GM03348 (cell line): ENCODE results near the gene MYLK2.
"Not testable (repeated sequence)": the region's sequence is repeated elsewhere in the genome, so short reads cannot be mapped to it uniquely, and the experiment has no call there.

Experiments
- DNase-seq: peaks from one replicate; pipeline ENCODE4 v3.0.0; 2012; ENCODE audit warnings: low spot score

The MYLK2 gene

DNA sequence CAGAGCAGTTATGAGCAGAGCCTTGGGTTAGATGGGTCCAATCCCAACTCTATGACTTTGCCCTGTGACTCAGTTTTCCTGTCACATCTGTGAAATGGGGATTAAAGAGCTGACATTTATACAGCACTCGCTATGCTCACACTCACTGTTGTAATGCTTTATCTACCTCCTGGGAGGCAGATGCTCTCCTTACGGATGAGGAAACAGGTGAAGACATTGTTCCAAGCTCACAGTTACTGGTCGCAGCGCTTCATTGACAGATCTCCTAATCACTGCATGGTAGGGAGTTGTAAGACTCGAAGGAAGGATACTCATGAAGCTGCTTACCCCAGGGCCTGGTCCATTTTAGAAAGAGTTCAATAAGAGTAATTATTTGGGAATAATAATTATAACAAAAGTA, 2.9 kb upstream of the MYLK2 start:
- no peak for DNase-seq

DNA sequence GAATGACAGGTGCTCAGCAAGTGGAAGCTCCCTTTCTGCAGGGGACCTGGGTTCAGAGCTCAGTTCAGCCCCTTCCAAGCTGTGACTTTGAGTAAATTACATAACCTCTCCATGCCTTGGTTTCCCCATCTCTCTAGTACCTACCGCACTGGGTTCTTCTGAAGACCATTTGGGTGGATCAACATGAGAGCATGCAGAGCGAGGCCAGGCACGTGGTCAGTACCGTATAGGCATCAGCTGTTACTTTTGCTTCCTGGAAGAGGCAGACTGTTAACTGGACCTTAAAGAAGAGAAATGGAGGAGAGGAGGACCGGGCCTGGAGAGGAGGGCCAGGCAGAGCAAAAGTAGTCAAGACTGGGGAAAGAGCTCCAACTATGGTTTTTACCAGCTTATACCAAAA, 1.7 kb upstream of the MYLK2 start:
- no peak for DNase-seq

DNA sequence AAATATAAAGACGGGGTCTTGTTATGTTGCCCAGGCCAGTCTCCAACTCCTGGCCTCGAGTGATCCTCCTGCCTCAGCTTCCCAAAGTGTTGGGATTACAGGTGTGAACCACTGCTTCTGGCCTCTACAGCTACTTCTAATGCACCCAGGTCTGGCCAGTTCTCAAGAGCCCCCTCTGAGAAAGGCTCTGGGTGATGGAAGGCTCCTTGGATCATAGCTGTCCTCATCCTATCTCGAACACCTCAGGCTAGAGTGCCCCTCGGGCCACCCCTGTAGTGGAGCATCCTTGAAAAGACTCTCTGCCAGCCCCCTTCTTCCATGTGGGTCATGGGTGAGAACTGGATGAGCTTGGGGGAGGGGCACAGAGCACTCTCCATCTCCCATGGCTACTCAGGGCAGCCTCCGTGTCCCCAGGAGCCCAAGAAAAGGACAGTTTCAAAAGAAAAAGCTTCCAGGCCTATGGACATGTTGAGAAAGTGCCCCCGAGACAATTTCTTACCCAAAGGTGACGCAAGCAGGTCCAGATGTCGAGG, 714 bp upstream of the MYLK2 start:
- no peak for DNase-seq

DNA sequence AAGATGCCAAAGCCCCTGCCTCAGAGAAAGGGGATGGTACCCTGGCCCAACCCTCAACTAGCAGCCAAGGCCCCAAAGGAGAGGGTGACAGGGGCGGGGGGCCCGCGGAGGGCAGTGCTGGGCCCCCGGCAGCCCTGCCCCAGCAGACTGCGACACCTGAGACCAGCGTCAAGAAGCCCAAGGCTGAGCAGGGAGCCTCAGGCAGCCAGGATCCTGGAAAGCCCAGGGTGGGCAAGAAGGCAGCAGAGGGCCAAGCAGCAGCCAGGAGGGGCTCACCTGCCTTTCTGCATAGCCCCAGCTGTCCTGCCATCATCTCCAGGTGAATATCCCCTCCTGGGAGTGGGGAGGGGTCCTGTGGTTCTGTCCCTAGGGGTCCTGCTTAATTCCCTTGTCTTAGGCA, 1.1 kb downstream of the MYLK2 start:
- DNase-seq = no peak

DNA sequence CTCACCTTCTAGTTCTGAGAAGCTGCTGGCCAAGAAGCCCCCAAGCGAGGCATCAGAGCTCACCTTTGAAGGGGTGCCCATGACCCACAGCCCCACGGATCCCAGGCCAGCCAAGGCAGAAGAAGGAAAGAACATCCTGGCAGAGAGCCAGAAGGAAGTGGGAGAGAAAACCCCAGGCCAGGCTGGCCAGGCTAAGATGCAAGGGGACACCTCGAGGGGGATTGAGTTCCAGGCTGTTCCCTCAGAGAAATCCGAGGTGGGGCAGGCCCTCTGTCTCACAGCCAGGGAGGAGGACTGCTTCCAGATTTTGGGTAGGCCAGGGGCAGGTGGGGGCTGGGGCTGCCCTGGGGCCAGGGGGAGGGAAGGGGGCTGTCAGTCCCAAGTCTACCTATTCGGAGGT, 2.3 kb downstream of the MYLK2 start:
- no peak for DNase-seq

DNA sequence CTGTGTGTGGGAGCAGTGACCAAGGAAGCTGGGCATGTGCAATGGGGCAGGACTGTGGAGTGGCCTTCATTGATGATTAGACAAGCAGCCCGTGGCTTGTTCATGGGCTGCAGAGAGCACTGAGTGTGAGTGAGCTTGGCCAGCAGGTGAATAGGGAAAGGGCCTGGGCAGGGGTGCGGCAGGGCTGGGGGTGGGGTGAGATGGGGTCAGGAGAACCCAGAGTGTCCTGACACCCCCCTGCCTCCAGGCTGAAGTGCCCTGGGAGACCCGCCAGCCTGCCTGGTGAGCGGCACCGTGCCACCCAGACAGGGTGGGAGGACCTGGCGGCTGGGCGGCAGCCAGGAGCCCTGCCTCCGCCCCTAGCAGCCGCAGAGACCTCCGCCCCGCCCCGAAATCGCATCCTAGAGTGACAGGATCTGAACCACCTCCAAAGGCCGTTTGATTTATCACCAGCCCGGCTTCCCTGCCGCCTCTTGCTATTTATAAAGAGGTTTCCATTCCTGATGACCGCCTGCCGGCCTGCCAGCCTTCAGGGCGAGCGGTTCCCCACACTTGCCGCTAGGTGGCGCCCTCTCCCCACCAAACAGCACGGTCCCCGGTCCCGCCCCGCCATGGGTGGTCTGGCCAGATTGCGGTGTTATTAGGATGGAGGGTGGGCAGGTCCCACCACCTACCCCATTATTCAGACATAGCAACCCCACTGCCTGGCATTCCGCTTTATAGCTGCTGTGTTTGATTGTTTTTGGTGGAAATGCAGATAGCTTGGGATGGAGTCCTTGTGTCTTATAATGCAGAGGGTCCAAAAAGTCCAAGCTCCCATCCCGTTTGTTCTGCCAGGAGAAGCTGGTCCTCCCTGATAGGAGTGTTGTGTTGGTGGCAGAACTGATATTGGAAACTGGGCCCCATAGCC, 3.5 kb downstream of the MYLK2 start:
- peak; percentile 94 for DNase-seq

DNA sequence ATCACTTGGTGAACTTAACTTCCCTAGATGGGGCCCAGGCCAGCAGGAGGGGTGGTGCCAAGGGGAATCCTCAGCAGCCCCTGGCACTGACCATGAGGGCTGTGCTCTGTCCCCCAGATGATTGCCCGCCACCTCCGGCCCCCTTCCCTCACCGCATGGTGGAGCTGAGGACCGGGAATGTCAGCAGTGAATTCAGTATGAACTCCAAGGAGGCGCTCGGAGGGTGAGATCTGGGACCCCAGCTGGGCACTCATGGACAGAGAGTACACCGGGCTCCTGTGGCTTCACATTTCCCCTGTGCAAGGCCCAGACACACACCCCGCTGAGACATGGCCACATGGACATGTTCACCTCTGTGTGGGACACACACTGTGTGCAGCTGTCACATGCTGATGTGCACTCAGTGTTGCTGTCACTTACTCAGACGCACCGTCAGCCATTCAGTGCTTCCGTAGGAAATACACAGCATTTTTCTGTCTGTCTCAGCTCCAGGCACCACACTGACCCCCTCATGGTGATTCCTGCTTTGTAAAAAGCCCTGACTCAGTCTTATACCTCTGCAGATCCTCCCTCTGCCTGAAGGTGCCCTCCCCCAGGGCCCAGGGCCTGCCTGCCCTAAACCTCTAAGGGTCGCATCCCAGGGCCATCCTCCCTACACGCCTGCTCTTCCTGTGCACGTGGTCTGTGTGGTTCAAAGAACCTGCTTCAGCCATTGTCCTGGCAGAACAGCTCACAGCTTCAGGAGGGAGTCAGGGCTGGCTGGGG, 4.4 kb downstream of the MYLK2 start:
- DNase-seq = no peak

DNA sequence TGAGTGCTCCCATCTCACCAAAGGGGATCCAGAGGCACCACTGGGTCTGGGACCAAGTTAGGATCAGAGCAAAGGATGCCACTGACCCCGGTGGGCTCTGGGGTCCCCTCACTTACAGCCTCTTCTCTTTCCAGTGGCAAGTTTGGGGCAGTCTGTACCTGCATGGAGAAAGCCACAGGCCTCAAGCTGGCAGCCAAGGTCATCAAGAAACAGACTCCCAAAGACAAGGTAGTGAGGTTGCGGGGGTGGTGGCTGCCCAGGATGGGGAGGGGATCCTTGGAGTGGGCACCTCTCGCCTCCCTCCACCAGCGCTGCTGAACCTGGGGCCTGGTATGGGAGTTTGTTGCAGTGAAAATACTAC, 4.9 kb downstream of the MYLK2 start:
- DNase-seq = no peak

DNA sequence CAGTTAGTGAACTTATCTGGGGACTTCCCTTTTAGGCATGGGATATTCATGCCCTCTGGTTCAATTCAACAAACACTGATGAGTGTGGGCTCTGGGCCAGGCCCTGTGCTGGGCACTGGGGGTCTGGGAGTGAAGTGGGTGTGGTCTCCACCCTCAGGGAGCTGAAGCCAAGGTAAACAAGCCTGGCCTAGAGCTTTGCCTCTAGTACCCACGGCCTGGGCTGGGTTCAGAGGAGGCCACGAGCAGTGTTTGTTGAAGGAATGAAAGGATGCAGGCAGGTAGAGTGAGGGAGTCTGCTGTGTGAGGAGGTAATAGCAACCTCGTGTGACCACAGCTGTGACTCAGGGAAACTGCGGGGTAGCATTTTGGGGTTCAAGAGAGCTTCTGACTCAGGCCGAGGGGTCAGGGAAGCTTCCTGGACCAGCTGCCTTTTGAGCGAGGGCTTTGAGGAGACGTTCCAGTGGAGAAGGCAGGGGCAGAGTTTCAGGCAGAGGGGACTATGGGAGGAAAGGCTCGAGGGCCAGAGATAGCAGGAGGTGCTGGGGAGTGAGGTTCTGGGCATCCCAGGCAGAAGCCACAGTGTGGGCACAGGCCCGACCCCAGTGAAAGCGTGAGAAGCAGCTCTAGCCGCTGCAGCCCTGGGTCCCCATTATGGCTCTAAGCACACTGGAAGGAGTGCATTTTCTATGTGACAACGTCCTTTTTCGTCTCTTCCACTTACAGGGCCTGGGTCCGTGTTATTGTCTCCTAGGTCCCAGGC, 5.6 kb downstream of the MYLK2 start:
- DNase-seq = no peak

DNA sequence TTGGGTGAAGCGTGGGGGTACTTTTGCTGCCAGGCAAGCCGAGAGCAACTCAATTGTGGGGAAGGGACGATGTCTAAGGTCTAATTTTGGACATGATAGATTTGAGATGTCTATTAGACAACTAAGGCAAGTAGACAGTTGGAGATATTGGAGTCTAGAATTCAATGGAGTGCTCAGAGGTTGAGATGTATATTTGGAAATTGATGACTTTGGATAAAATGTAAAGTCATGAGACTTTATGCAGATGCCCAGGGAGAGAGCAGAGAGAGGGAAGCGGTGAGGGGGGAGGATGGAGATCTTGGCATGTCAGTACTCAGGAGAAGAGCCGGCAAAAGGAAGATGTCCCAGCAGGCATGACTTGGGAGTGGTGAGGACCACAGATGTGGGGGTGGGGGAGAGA, 6.9 kb downstream of the MYLK2 start:
- DNase-seq = no peak

DNA sequence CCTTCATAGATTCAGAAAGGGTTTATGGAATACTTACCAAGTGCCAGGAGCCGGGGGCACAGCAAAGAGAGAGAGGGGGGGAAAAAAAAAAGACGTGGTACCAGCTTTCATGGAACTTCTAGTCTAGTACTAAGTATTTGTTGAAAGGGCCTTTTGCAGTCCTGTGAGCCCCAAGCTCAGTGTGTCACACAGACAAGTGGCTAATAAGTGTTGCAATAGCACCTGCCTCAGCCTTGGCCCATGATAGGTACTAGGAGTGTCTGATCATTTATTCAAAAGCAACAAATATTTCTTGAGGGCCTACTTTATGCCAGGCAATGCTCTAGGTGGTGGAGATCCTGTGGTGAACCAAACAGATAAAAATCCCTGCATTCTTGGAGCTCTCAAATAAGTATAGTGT, 7.9 kb downstream of the MYLK2 start:
- no peak for DNase-seq

DNA sequence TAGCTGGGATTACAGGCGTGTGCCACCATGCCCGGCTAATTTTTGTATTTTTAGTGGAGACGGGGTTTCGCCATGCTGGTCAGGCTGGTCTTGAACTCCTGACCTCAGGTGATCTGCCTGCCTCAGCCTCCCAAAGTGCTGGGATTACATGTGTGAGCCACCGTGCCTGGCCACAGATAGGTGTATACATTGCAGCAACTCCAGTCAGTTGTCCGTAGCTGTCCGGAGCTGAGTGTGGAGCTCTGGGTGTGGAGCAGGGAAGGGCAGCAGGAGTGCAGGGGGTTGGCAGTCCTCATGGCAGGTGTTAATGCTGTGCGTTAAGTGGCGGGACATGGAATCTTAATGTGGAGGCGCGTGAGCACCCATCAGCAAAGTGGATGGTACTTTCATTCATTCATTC, 8.9 kb downstream of the MYLK2 start:
- DNase-seq = not testable (repeated sequence)

DNA sequence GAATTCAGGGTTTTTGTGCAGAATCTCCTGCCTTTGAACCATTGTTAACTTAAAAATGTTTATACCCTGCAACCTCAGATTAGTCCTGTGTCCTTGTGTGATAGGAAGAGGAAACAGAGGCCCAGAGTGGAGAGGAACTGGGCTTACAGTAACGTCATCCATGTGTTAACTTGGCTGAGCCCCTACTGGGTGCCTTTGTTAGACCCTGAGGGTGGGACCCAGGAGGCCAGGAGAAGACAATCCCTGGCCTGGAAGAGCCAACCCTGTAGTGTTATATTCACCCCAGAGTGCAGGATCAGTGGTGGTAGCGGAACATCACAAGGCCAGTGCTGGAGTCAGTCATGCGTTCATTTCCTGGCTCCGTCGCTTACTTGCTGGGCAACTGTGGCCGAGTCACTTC, 10.6 kb downstream of the MYLK2 start:
- no peak for DNase-seq

DNA sequence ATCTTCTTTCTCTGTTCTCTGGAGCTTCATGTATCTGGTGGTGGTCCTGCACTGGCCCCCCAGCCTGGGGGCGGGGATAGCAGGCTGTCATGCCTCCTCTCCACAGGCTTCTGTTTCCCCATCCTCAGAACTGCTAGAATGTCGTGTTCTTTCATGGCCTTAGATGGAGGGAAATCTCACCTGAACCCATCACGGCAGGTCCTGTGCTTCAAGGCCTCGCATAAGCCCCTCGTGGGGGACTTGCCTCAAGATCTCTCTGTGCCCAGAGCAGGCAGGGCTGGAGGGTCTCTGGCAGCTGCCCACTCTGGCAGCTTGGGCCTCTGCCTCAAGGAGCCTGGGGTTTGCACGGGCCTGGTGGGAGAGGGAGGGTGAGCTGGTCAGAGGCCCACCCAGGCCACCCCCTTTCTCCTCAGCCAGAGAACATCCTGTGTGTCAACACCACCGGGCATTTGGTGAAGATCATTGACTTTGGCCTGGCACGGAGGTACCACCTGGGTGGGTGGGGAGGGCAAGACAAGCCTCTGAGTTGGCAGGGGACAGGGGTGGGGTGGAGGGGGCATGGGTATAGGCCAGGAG, 11.3 kb downstream of the MYLK2 start:
- no peak for DNase-seq

DNA sequence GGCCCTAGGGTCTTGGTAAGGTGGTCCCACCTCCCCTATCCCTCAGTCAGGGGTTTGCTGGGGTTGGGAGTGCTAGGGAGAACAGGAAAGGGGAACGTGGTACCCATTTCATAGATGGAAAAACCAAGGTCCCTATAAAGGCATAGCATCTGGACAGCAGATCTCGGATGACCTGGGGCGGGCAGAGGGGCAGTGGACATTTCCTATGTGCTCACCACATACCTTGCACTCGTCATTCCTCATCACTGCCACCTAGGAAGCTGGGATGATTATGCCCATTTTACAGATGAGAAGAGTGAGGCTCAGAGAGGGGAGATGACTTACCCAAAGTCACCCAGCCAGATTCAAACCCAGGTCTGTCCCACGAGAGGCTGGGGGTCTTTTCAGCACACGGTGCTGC, 12.1 kb downstream of the MYLK2 start:
- no peak for DNase-seq

DNA sequence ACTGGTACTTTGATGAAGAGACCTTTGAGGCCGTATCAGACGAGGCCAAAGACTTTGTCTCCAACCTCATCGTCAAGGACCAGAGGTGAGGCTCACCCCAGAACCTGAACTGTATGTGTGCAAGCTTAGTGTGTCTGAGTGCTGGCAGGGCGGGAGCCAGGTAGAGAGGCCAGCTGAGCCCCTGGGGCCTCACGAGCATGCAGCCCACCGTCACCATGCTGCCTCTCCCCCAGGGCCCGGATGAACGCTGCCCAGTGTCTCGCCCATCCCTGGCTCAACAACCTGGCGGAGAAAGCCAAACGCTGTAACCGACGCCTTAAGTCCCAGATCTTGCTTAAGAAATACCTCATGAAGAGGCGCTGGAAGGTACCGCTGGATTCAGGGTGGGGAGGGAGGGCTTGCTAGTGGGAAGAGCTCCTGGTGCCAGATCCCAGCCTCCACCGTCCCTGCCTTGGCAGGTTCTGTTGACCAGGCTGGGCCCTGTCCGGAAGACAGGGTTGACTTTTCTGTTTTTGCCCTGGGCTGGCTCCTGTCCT, 12.7 kb downstream of the MYLK2 start:
- DNase-seq = no peak

DNA sequence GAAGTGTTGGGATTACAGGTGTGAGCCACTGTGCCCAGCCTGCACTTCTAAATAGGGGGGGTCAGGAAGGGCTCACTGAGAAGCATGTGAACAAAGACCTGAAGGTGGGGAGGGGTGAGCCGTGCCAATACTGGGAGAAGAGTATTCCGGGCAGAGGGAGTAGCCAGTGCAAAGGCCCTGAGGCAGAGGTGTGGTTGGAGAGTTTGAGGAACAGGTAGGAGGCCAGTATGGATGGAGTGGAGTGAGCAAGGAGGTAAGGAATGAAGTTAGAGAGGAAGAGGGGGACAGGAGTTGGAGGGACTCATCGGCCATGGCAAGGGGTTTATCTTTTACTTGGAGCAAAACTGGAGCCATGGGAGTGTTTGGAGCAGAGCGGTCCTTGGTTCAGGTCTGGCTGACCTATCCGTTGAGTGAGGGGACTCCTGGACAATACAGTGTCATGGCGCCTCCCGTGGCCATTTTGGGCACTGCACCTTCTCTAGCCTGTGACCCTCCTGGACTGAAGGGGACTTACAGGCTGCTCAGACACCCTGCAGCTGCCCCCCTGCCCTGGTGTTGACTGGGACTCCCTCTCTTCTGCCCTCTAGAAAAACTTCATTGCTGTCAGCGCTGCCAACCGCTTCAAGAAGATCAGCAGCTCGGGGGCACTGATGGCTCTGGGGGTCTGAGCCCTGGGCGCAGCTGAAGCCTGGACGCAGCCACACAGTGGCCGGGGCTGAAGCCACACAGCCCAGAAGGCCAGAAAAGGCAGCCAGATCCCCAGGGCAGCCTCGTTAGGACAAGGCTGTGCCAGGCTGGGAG, 14.2 kb downstream of the MYLK2 start:
- DNase-seq = peak; percentile 72

DNA sequence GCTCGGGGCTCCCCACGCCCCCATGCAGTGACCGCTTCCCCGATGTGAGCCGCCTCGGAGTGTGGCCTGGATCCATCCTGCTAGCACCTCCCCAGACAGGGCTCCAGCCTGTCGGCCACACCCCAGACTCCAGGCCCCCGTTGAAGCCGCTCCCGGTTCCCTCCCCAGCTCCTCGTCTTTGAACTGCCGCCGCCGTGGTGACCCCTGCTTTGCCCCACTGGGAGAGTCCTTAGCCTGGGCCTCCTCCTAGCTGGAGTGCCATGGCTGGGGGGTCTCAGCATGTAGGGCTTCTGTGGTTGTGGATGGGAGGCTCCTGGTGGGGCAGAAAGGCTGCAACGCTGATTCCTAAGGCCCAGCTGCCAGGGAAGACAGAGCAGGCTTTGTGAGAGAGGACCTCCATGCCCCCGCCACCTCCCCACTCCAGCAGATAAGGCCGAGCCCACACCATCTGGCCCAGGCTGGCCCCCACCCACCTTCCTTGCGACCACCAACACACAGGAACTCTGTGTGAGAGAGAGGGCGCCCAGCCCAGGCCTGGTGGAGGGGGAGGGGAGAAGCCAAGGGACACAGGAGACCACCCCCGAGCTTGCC, 14.9 kb downstream of the MYLK2 start:
- DNase-seq = no peak

DNA sequence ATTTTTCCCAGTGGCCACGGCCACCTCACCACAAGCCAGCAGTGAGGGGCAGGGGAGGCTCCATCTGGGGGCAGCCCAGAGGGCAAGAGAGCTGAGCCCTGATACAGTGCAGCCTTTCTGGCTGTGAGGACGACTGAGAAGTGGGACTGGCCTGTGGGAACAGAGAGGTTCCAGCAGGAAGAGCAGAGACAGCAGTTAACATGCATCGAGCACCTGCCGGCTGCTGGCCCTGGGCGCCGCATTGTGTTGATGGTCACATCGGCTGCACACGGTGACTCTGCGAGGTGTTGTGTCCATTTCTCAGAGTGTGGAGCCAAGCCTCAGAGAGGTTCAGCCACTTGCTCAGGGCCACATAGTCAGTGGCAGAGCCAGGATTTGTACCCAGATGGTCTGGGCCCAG, 16.4 kb downstream of the MYLK2 start:
- no peak for DNase-seq

DNA sequence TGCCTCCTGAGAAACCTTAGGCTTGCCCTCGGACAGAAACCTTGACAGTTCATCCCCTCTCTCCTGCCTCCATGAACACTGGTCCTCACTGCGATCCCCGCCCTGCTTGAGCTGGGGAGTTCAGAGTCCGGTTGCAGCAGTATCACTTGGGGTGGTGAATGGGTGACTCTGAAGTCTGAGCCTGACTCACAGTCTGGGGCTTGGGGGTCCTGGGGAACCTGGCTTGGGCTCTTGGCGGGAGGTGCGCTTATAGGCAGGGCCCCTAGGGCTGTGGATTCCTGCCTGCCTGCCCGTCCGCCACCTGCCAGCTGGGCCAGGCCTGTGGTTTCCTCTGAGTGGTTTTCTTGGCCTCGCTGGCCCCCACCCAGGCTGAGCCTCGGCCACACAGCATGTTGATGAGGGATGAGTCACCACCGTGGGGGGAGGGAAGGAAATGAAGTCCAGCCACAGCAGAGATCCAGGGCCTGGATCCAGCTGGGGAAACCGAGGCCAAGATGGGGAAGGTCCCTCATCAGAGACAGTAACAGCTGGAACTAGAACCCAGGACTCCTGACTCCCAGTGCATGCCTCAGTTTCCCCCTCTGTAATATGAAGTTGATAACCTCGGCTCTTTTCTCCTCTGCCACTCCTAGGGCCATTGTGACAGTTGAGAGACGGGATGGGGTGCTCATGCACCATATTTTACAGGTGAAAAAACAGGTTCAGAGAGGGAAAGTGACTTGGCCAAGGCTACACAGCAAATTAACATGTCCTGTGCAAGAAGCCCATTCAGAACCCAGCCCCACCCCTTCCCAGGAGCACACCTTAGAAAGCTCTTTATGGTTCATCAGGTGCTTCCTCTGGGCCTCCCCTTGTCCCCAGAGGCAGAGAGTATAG, 17.1 kb downstream of the MYLK2 start:
- peak; percentile 95 for DNase-seq
